Measurements from ENCODE around the gene ST8SIA6. TPM values are rescaled to one million over a fixed set of nuclear protein-coding genes. Genes with fewer than 3 reads are reported as not detected.

Gene ST8SIA6
- total and polyA plus RNA-seq, 9 of the 15 experiments (the other 6 are each of a cell fraction or from before 2014, with no cell fraction given) = 0.69 to 6.7 (median 5.0) TPM

- TF ChIP-seq ARID1B (IDR thresholded peaks at IDR 0.05) (peak; percentile 100), TCFL5 (CRISPR knock-in tag; conservative IDR thresholded peaks at IDR 0.05) (0 out of 2 replicates have a peak, but pooled peaks have one; percentile 28), NFATC3 (IDR thresholded peaks at IDR 0.05) (peak; percentile 84), THRB (CRISPR knock-in tag; conservative IDR thresholded peaks at IDR 0.05) (peak; percentile 95), ID3 (CRISPR knock-in tag; IDR thresholded peaks at IDR 0.05) (no peak), ID3 (tag; IDR thresholded peaks at IDR 0.05) (peak; percentile 95), RBFOX2 (IDR thresholded peaks at IDR 0.05; ENCODE audit: low read depth, low read length) (peak; percentile 31; the same call in 1 of the 2 replicates), CLOCK (CRISPR knock-in tag; IDR thresholded peaks at IDR 0.05; ENCODE audit: borderline replicate concordance) (peak; percentile 84; the same call in 1 of the 2 replicates), ZBTB49 (CRISPR knock-in tag; IDR thresholded peaks at IDR 0.05; ENCODE audit: borderline replicate concordance) (no peak), PKNOX1 (IDR thresholded peaks at IDR 0.05) (peak; percentile 75), ILF3 (IDR thresholded peaks at IDR 0.05; ENCODE audit: borderline replicate concordance) (peak; percentile 90), ZBTB11 (CRISPR knock-in tag; IDR thresholded peaks at IDR 0.05) (peak in 1 of 3 experiments; percentile 85; a peak in 2 of 6 replicates), TAF9B (IDR thresholded peaks at IDR 0.05; ENCODE audit: partially characterized antibody) (peak; percentile 85), MAFF (IDR thresholded peaks at IDR 0.05; ENCODE audit: low read length) (no peak)
These were observed 28.7 kb downstream of the ST8SIA6 start (continued) for GRCh38 chr10:17425584-17426262.

Measured in K562 (cell line).